ACC112 (cell line): ENCODE results near the gene HDAC4.

Experiments
- H2AFZ ChIP-seq: fragments of 200-600 bp; sonication (generic); one replicate; pipeline ENCODE4 v1.6.0; 2017; ENCODE audit warnings: antibody characterized with exemption, low read length; ENCODE audit not compliant: unreplicated experiment
- H3K27ac ChIP-seq: fragments of 200-600 bp; sonication (generic); 2 replicates; pipeline ENCODE4 v1.5.1; 2014; ENCODE audit warnings: low read depth, mild to moderate bottlenecking, antibody characterized with exemption, low read length, moderate library complexity
- H3K27me3 ChIP-seq: fragments of 200-600 bp; sonication (generic); 2 replicates; pipeline ENCODE4 v1.6.1; 2014; ENCODE audit warnings: mild to moderate bottlenecking, antibody characterized with exemption, low read length, moderate library complexity, mixed read lengths; ENCODE audit not compliant: insufficient read depth
- H3K36me3 ChIP-seq: fragments of 200-600 bp; sonication (generic); 2 replicates; pipeline ENCODE4 v1.6.1; 2016; ENCODE audit warnings: mild to moderate bottlenecking, antibody characterized with exemption, low read length, moderate library complexity, mixed read lengths; ENCODE audit not compliant: insufficient read depth
- H3K4me1 ChIP-seq: fragments of 200-600 bp; sonication (generic); one replicate; pipeline ENCODE4 v1.6.1; 2016; ENCODE audit warnings: low read length, mixed read lengths; ENCODE audit not compliant: insufficient read depth, unreplicated experiment, control insufficient read depth
- H3K4me3 ChIP-seq: fragments of 200-600 bp; sonication (generic); 2 replicates; pipeline ENCODE4 v1.5.1; 2014; ENCODE audit warnings: mild to moderate bottlenecking, low read depth, low read length
- H3K79me2 ChIP-seq: fragments of 200-600 bp; sonication (generic); one replicate; pipeline ENCODE4 v1.6.0; 2016; ENCODE audit warnings: low read length; ENCODE audit not compliant: control insufficient read depth, unreplicated experiment, insufficient read depth

Gene HDAC4

GRCh38 chr2:239192456-239192855 lies 208.4 kb downstream of the HDAC4 start:
- Histone ChIP-seq H3K27ac (no peak overlapping the region), H3K4me3 (no peak overlapping the region), H3K36me3 (peaks cover 13% of the 10 kb centered on the region; the same call in 1 of the 2 replicates), H3K4me1 (no peaks in the 10 kb centered on the region), H2AFZ (no peak overlapping the region), H3K79me2 (no peaks in the 10 kb centered on the region), H3K27me3 (no peaks in the 10 kb centered on the region)

GRCh38 chr2:239190921-239191885 lies 209.6 kb downstream of the HDAC4 start:
- Histone ChIP-seq H3K36me3 (peaks cover 13% of the 10 kb centered on the region; the same call in 1 of the 2 replicates), H3K4me1 (no peaks in the 10 kb centered on the region), H3K27me3 (no peaks in the 10 kb centered on the region), H3K27ac (no peak overlapping the region), H3K4me3 (no peak overlapping the region), H3K79me2 (no peaks in the 10 kb centered on the region), H2AFZ (no peak overlapping the region)

GRCh38 chr2:239190361-239190760 lies 210.5 kb downstream of the HDAC4 start:
- H3K36me3 ChIP-seq: peaks cover 13% of the 10 kb centered on the region; the same call in 1 of the 2 replicates
- no peaks in the 10 kb centered on the region for H3K27me3 ChIP-seq
- H3K79me2 ChIP-seq: no peaks in the 10 kb centered on the region
- H3K27ac ChIP-seq: no peak overlapping the region
- no peak overlapping the region for H2AFZ ChIP-seq
- H3K4me1 ChIP-seq: no peaks in the 10 kb centered on the region
- no peak overlapping the region for H3K4me3 ChIP-seq

- no peak overlapping the region for H2AFZ ChIP-seq
- no peaks in the 10 kb centered on the region for H3K79me2 ChIP-seq
- H3K4me3 ChIP-seq: no peak overlapping the region
- peaks cover 13% of the 10 kb centered on the region; the same call in 1 of the 2 replicates for H3K36me3 ChIP-seq
- H3K4me1 ChIP-seq: no peaks in the 10 kb centered on the region
- H3K27me3 ChIP-seq: no peaks in the 10 kb centered on the region
- H3K27ac ChIP-seq: no peak overlapping the region
Measured at GRCh38 chr2:239189711-239190131, 211.1 kb downstream of the HDAC4 start.

GRCh38 chr2:239188536-239188935 lies 212.3 kb downstream of the HDAC4 start:
- H3K36me3 ChIP-seq: peaks cover 13% of the 10 kb centered on the region; the same call in 1 of the 2 replicates
- no peak overlapping the region for H3K27ac ChIP-seq
- H3K4me1 ChIP-seq: no peaks in the 10 kb centered on the region
- H3K79me2 ChIP-seq: no peaks in the 10 kb centered on the region
- no peak overlapping the region for H3K4me3 ChIP-seq
- H3K27me3 ChIP-seq: no peaks in the 10 kb centered on the region
- no peak overlapping the region for H2AFZ ChIP-seq

- H3K27me3 ChIP-seq: no peaks in the 10 kb centered on the region
- no peak overlapping the region for H2AFZ ChIP-seq
- no peaks in the 10 kb centered on the region for H3K79me2 ChIP-seq
- peaks cover 13% of the 10 kb centered on the region; the same call in 1 of the 2 replicates for H3K36me3 ChIP-seq
- no peaks in the 10 kb centered on the region for H3K4me1 ChIP-seq
- H3K27ac ChIP-seq: no peak overlapping the region
- no peak overlapping the region for H3K4me3 ChIP-seq
Measured at GRCh38 chr2:239187464-239188253, 213.2 kb downstream of the HDAC4 start.

- Histone ChIP-seq H3K27ac (no peak overlapping the region), H3K79me2 (no peaks in the 10 kb centered on the region), H3K36me3 (peaks cover 13% of the 10 kb centered on the region; the same call in 1 of the 2 replicates), H2AFZ (no peak overlapping the region), H3K4me1 (no peaks in the 10 kb centered on the region), H3K4me3 (no peak overlapping the region), H3K27me3 (no peaks in the 10 kb centered on the region)
Measured at GRCh38 chr2:239186516-239187357, 214.1 kb downstream of the HDAC4 start.

GRCh38 chr2:239184968-239185903 lies 215.6 kb downstream of the HDAC4 start:
- no peak overlapping the region for H3K4me3 ChIP-seq
- H3K36me3 ChIP-seq: peaks cover 13% of the 10 kb centered on the region; the same call in 1 of the 2 replicates
- H2AFZ ChIP-seq: no peak overlapping the region
- no peaks in the 10 kb centered on the region for H3K79me2 ChIP-seq
- no peak overlapping the region for H3K27ac ChIP-seq
- H3K27me3 ChIP-seq: no peaks in the 10 kb centered on the region
- H3K4me1 ChIP-seq: no peaks in the 10 kb centered on the region

- H3K27ac ChIP-seq: no peak overlapping the region
- H2AFZ ChIP-seq: no peak overlapping the region
- H3K79me2 ChIP-seq: no peaks in the 10 kb centered on the region
- no peaks in the 10 kb centered on the region for H3K27me3 ChIP-seq
- H3K36me3 ChIP-seq: peaks cover 9% of the 10 kb centered on the region; the same call in 1 of the 2 replicates
- H3K4me1 ChIP-seq: no peaks in the 10 kb centered on the region
- H3K4me3 ChIP-seq: no peak overlapping the region
Measured at GRCh38 chr2:239184179-239184578, 216.6 kb downstream of the HDAC4 start.
